Activated CD4-positive, alpha-beta T cell treated with anti-CD3 and anti-CD28 coated beads, Interleukin-2, Interleukin-4, amounts not matched to agents 100 ng/mL and 50 ng/mL, durations not matched to agents 16 hours and 8 hours (primary cell): ENCODE results near the gene GOLGA6C.
"Not testable (repeated sequence)": the region's sequence is repeated elsewhere in the genome, so short reads cannot be mapped to it uniquely, and the experiment has no call there.

Experiments used
- DNase-seq: peaks from one replicate; pipeline ENCODE4 v3.0.0-alpha.2; 2020; ENCODE audit warnings: low spot score

GOLGA6C gene

GRCh38 chr15:75258034-75258433, at the start of gene GOLGA6C:
TSS of gene GOLGA6C (plus strand) at chr15:75258334. CDS start at chr15:75258599, 265 bp downstream.
- not testable (repeated sequence) for DNase-seq

GRCh38 chr15:75208501-75209288, 49.4 kb upstream of the GOLGA6C start:
- DNase-seq: no peak

- no peak for DNase-seq
Measured at GRCh38 chr15:75209289-75209676, 48.9 kb upstream of the GOLGA6C start.

- no peak for DNase-seq
Measured at GRCh38 chr15:75210811-75211230, 47.3 kb upstream of the GOLGA6C start.

- no peak for DNase-seq
Measured at GRCh38 chr15:75211436-75212199, 46.5 kb upstream of the GOLGA6C start.

GRCh38 chr15:75212200-75212858, 45.8 kb upstream of the GOLGA6C start:
- DNase-seq: no peak

GRCh38 chr15:75213212-75213767, 44.8 kb upstream of the GOLGA6C start:
- DNase-seq: no peak

- DNase-seq: no peak
Measured at GRCh38 chr15:75213768-75214221, 44.3 kb upstream of the GOLGA6C start.

GRCh38 chr15:75214293-75215096, 43.6 kb upstream of the GOLGA6C start:
- no peak for DNase-seq

- DNase-seq: no peak
Measured at GRCh38 chr15:75215107-75216004, 42.8 kb upstream of the GOLGA6C start.

- no peak for DNase-seq
Measured at GRCh38 chr15:75217012-75217411, 41.1 kb upstream of the GOLGA6C start.

GRCh38 chr15:75217574-75217973, 40.6 kb upstream of the GOLGA6C start:
- DNase-seq: not testable (repeated sequence)

- DNase-seq: not testable (repeated sequence)
Measured at GRCh38 chr15:75219507-75219929, 38.6 kb upstream of the GOLGA6C start.

- DNase-seq: no peak
Measured at GRCh38 chr15:75223688-75224087, 34.4 kb upstream of the GOLGA6C start.

- no peak for DNase-seq
Measured at GRCh38 chr15:75224281-75224680, 33.9 kb upstream of the GOLGA6C start.

- DNase-seq: not testable (repeated sequence)
Measured at GRCh38 chr15:75225102-75225836, 32.9 kb upstream of the GOLGA6C start.

GRCh38 chr15:75225951-75226732, 32.0 kb upstream of the GOLGA6C start:
- DNase-seq: no peak

GRCh38 chr15:75227112-75227511, 31.0 kb upstream of the GOLGA6C start:
- not testable (repeated sequence) for DNase-seq
